SK-N-SH treated with all-trans-retinoic acid at 6 μM for 48 hours (cell line): ENCODE results near the gene SLC35F3.

Experiments
- ARNTL ChIP-seq: fragments of 450-650 bp; formaldehyde crosslinking; IDR thresholded peaks from 2 replicates; pipeline ENCODE4 v1.5.0; 2020; ENCODE audit warnings: low read depth, mild to moderate bottlenecking, moderate library complexity, borderline replicate concordance
- CREB5 ChIP-seq: fragments of 250-450 bp; sonication (Bioruptor Pico); IDR thresholded peaks from 2 replicates; pipeline ENCODE4 v1.5.1; 2020; ENCODE audit warnings: low read depth, mild to moderate bottlenecking, moderate library complexity
- RARB ChIP-seq: fragments of 250-450 bp; sonication (Bioruptor Pico); IDR thresholded peaks from 2 replicates; pipeline ENCODE4 v1.8.0; 2021; ENCODE audit warnings: mild to moderate bottlenecking, moderate library complexity
- ZFP30 ChIP-seq: fragments of 450-650 bp; formaldehyde crosslinking; IDR thresholded peaks from 2 replicates; pipeline ENCODE4 v1.5.0; 2022; ENCODE audit warnings: mild to moderate bottlenecking, moderate library complexity

DNA sequence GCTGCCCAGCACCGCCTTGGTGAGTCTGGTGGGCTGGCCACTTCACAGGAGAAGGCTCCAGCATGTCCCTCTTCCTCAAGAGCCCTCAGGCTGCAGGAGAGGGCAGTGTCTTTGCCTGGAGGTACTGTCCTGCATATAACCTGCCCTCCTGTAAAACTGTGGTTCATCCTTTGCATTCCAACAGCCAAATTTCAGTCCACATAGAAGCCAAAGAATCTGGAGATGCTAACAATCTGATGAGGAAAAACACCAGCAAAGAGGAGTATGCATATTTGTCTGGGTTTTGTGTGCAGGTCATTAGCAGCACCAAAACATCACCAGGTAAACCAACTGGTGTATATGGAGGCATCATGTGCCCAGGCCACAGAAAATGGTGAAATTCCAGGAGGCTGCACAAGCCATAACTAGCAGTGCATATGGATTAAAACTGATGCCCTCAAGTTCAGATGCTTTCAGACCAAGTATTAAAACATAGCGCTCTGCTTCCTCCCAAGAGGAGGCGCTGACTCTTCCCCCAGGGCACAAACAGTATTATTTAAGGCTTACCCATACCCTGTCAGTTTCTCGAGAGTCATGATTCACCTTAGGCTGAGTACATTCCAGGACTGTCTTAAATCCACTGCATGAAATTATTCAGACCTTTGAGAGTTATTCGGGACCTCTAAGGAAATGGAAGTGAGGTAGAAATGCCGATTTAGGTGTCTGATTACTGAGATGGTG, 318.2 kb downstream of the SLC35F3 start:
- no peak for TF ChIP-seq ARNTL (CRISPR knock-in tag)
- no peak for TF ChIP-seq RARB
- TF ChIP-seq CREB5, result no peak
- no peak for TF ChIP-seq ZFP30 (CRISPR knock-in tag)
